Measurements from ENCODE around the gene SLC35E3.

The SLC35E3 gene

GRCh38 chr12:68780731-68781130, 34.8 kb downstream of the SLC35E3 start:
- DNase-seq (ENCODE audit: low spot score), result no peak
- Mint-ChIP-seq H3K27me3 (ENCODE audit: low read depth) (no peaks in the 10 kb centered on the region), H3K9me3 (no peaks in the 10 kb centered on the region), H3K4me1 (ENCODE audit: low read depth) (no peaks in the 10 kb centered on the region), H3K36me3 (ENCODE audit: low read depth) (no peaks in the 10 kb centered on the region), H3K4me3 (no peak overlapping the region), H3K27ac (no peak overlapping the region)

- no peaks in the 10 kb centered on the region for H3K9me3 Mint-ChIP-seq
- no peak for DNase-seq (ENCODE audit: low spot score)
- H3K27ac Mint-ChIP-seq, result no peak overlapping the region
- H3K4me1 Mint-ChIP-seq (ENCODE audit: low read depth), result no peaks in the 10 kb centered on the region
- no peaks in the 10 kb centered on the region for H3K36me3 Mint-ChIP-seq (ENCODE audit: low read depth)
- no peaks in the 10 kb centered on the region for H3K27me3 Mint-ChIP-seq (ENCODE audit: low read depth)
- H3K4me3 Mint-ChIP-seq, result no peak overlapping the region
These were observed 35.8 kb downstream of the SLC35E3 start for GRCh38 chr12:68781728-68782127.

- no peaks in the 10 kb centered on the region for H3K27me3 Mint-ChIP-seq (ENCODE audit: low read depth)
- no peaks in the 10 kb centered on the region for H3K9me3 Mint-ChIP-seq
- H3K27ac Mint-ChIP-seq, result no peak overlapping the region
- no peak for DNase-seq (ENCODE audit: low spot score)
- H3K36me3 Mint-ChIP-seq (ENCODE audit: low read depth), result no peaks in the 10 kb centered on the region
- no peak overlapping the region for H3K4me3 Mint-ChIP-seq
- H3K4me1 Mint-ChIP-seq (ENCODE audit: low read depth), result peaks cover 5% of the 10 kb centered on the region
These were observed 38.0 kb downstream of the SLC35E3 start for GRCh38 chr12:68784015-68784414.

GRCh38 chr12:68785358-68785757, 39.4 kb downstream of the SLC35E3 start:
- Mint-ChIP-seq H3K4me1 (ENCODE audit: low read depth) (peaks cover 5% of the 10 kb centered on the region), H3K4me3 (no peak overlapping the region), H3K36me3 (ENCODE audit: low read depth) (no peaks in the 10 kb centered on the region), H3K27ac (no peak overlapping the region), H3K27me3 (ENCODE audit: low read depth) (no peaks in the 10 kb centered on the region), H3K9me3 (no peaks in the 10 kb centered on the region)
- DNase-seq (ENCODE audit: low spot score), result no peak

GRCh38 chr12:68785823-68786222, 39.8 kb downstream of the SLC35E3 start:
- DNase-seq (ENCODE audit: low spot score), result no peak
- Mint-ChIP-seq H3K27me3 (ENCODE audit: low read depth) (no peaks in the 10 kb centered on the region), H3K36me3 (ENCODE audit: low read depth) (no peaks in the 10 kb centered on the region), H3K27ac (no peak overlapping the region), H3K4me3 (no peak overlapping the region), H3K9me3 (no peaks in the 10 kb centered on the region), H3K4me1 (ENCODE audit: low read depth) (peaks cover 5% of the 10 kb centered on the region)

GRCh38 chr12:68786929-68787328, 41.0 kb downstream of the SLC35E3 start:
- H3K9me3 Mint-ChIP-seq, result no peaks in the 10 kb centered on the region
- H3K27me3 Mint-ChIP-seq (ENCODE audit: low read depth), result no peaks in the 10 kb centered on the region

GRCh38 chr12:68788554-68789143, 42.7 kb downstream of the SLC35E3 start:
- Mint-ChIP-seq H3K27me3 (ENCODE audit: low read depth) (no peaks in the 10 kb centered on the region), H3K36me3 (ENCODE audit: low read depth) (no peaks in the 10 kb centered on the region), H3K27ac (no peak overlapping the region), H3K4me1 (ENCODE audit: low read depth) (peaks cover 5% of the 10 kb centered on the region), H3K9me3 (no peaks in the 10 kb centered on the region), H3K4me3 (no peak overlapping the region)
- DNase-seq (ENCODE audit: low spot score), result no peak

More at GRCh38 chr12:68786929-68787328, 41.0 kb downstream of the SLC35E3 start:
- Mint-ChIP-seq H3K27ac (no peak overlapping the region), H3K4me1 (ENCODE audit: low read depth) (peaks cover 5% of the 10 kb centered on the region), H3K36me3 (ENCODE audit: low read depth) (no peaks in the 10 kb centered on the region), H3K4me3 (no peak overlapping the region)
- no peak for DNase-seq (ENCODE audit: low spot score)

- H3K36me3 Mint-ChIP-seq (ENCODE audit: low read depth), result no peaks in the 10 kb centered on the region
- H3K9me3 Mint-ChIP-seq, result no peaks in the 10 kb centered on the region
- DNase-seq (ENCODE audit: low spot score), result no peak
- H3K27ac Mint-ChIP-seq, result peak overlapping the region; percentile 17
- no peaks in the 10 kb centered on the region for H3K27me3 Mint-ChIP-seq (ENCODE audit: low read depth)
- peaks cover 5% of the 10 kb centered on the region for H3K4me1 Mint-ChIP-seq (ENCODE audit: low read depth)
- H3K4me3 Mint-ChIP-seq, result no peak overlapping the region
These were observed 43.3 kb downstream of the SLC35E3 start for GRCh38 chr12:68789144-68789878.

- Mint-ChIP-seq H3K4me3 (no peak overlapping the region), H3K36me3 (ENCODE audit: low read depth) (no peaks in the 10 kb centered on the region), H3K4me1 (ENCODE audit: low read depth) (peaks cover 5% of the 10 kb centered on the region), H3K9me3 (no peaks in the 10 kb centered on the region), H3K27me3 (ENCODE audit: low read depth) (no peaks in the 10 kb centered on the region), H3K27ac (no peak overlapping the region)
- DNase-seq (ENCODE audit: low spot score), result no peak
These were observed 44.3 kb downstream of the SLC35E3 start for GRCh38 chr12:68790081-68790951.

GRCh38 chr12:68790952-68791234, 44.9 kb downstream of the SLC35E3 start:
- H3K36me3 Mint-ChIP-seq (ENCODE audit: low read depth), result no peaks in the 10 kb centered on the region
- H3K9me3 Mint-ChIP-seq, result no peaks in the 10 kb centered on the region
- no peak overlapping the region for H3K4me3 Mint-ChIP-seq
- H3K27ac Mint-ChIP-seq, result no peak overlapping the region
- H3K27me3 Mint-ChIP-seq (ENCODE audit: low read depth), result no peaks in the 10 kb centered on the region
- H3K4me1 Mint-ChIP-seq (ENCODE audit: low read depth), result peaks cover 5% of the 10 kb centered on the region
- DNase-seq (ENCODE audit: low spot score), result no peak

- Mint-ChIP-seq H3K27ac (no peak overlapping the region), H3K9me3 (no peaks in the 10 kb centered on the region), H3K4me1 (ENCODE audit: low read depth) (peaks cover 5% of the 10 kb centered on the region), H3K27me3 (ENCODE audit: low read depth) (no peaks in the 10 kb centered on the region), H3K4me3 (no peak overlapping the region), H3K36me3 (ENCODE audit: low read depth) (no peaks in the 10 kb centered on the region)
- DNase-seq (ENCODE audit: low spot score), result no peak
These were observed 46.0 kb downstream of the SLC35E3 start for GRCh38 chr12:68791897-68792481.

- no peak for DNase-seq (ENCODE audit: low spot score)
- Mint-ChIP-seq H3K9me3 (no peaks in the 10 kb centered on the region), H3K36me3 (ENCODE audit: low read depth) (no peaks in the 10 kb centered on the region), H3K4me3 (no peak overlapping the region), H3K4me1 (ENCODE audit: low read depth) (no peaks in the 10 kb centered on the region), H3K27me3 (ENCODE audit: low read depth) (no peaks in the 10 kb centered on the region), H3K27ac (no peak overlapping the region)
These were observed 47.0 kb downstream of the SLC35E3 start for GRCh38 chr12:68792952-68793351.

- Mint-ChIP-seq H3K36me3 (ENCODE audit: low read depth) (no peaks in the 10 kb centered on the region), H3K27ac (no peak overlapping the region), H3K9me3 (no peaks in the 10 kb centered on the region), H3K4me3 (no peak overlapping the region), H3K4me1 (ENCODE audit: low read depth) (no peaks in the 10 kb centered on the region), H3K27me3 (ENCODE audit: low read depth) (no peaks in the 10 kb centered on the region)
- no peak for DNase-seq (ENCODE audit: low spot score)
These were observed 47.5 kb downstream of the SLC35E3 start for GRCh38 chr12:68793436-68793835.
